Measurements from ENCODE around the gene SUN2. TPM values are rescaled to one million over a fixed set of nuclear protein-coding genes. Genes with fewer than 3 reads are reported as not detected.

SUN2 gene
- total RNA-seq, 2 experiments from 2014 or later = 498 to 500 TPM

DNA sequence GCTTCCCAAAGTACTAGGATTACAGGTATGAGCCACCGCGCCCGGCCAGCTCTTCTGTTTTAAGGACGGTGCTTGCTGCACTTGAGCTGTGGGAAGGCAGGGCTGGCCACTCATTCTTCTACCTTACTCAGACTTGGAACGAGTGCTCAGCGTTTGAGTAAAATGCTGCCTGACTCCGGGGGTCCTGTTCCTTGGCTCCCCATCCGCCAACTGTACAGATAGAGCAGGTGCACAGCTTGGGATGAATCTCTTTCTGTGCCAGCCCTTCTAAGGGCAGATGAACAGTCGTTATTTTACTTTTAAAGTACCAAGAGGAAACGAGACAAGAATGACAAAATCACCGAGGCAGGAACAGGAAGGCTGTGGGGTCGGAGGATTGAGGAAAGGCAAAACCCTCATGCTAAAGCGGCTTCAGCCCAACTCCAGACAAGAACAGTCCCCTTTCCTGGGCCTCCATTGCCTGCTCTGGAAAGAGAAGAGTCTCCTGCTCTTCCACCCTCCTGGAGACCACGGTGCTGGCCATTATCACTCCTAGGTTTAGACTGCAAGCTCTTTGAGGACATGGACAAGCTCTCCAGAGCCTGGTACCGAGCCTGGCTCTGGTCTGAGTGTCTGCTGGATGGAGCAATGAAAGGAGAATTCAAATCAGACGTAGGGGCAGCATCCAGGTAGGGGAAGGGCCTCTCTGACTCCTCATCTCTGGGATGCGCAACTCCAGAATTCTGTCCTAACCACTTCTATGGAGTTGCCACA lies 1.1 kb upstream of the SUN2 start:
- peaks cover 44% of the 10 kb centered on the region for H3K36me3 Mint-ChIP-seq (ENCODE audit: low read depth)
- H3K27me3 Mint-ChIP-seq = no peaks in the 10 kb centered on the region
- H3K4me1 Mint-ChIP-seq = peaks cover 44% of the 10 kb centered on the region
- CTCF ChIA-PET = interaction anchor here (0.9 to 4.5 kb wide), 3 partner anchors 9 to 86 kb away, joined by 3 to 30 read pairs (median 5); no protein-coding TSS in a partner anchor
- peak overlapping the region; percentile 95 for H3K4me3 Mint-ChIP-seq
- POLR2A ChIA-PET = interaction anchor here (1.0 to 17.0 kb wide), 13 partner anchors 9 to 766 kb away, joined by 3 to 479 read pairs (median 7); partner anchors contain the start of genes GTPBP1, JOSD1, NPTXR and TOMM22
- H3K27ac Mint-ChIP-seq = peak overlapping the region; percentile 96
- H3K9me3 Mint-ChIP-seq = no peaks in the 10 kb centered on the region
- no peak for DNase-seq

DNA sequence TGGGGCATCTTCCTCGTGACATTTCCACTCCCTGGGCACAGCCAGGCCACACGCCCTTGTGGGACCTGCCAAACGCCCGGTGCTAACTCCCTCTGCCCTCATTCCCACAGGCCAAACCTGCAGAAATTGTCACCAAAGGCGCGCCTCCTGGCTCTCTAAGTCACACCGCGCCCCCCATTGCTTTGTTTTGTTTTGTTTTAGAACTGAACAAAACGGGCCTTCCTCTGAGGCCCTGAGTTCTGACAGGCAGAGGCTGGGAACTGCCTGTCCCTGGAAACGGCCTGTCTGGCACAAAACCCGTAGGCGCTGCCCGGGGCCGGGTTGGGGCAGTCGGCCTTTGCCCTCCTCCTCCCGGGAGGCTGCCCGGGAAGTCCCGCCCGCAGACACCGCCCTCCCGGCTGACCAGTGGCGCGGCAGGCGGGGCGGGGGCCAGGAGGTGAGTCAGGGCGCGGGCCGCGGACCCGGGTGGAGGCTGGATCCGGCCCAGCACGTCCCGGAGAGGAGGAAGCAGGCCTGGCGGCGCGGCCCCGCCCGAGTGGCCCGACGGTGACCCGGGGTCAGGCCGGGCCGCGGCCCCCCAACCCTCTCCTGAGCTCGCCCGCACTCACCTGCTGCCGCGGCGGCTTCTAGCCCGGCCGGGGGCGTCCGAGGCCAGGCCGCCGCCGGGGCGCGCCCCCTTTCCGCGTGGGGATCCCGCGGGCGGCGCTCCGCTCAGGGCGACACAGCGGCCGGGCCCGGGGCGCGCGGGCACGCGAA lies 465 bp downstream of the SUN2 start:
- H3K36me3 Mint-ChIP-seq (ENCODE audit: low read depth) = peaks cover 59% of the 10 kb centered on the region

DNA sequence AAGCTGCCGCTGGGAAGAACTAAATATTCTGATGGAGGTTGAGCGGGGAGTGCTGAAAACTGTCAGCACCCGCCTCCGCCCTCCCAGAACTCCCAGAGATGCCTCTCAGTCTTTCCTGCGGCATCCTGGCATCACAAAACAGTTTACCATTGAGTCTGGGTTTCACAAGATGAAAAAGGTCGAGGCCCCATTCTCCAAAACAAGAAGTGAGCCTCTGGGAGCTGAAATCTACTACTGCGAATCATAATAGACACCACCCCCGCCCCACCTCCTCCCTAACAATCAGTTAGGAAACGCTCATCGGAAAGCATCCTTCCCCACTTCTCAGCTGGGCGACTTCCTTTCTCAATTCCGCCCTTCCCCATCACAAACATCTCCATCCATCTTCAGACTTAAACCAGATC lies 1.0 kb downstream of the SUN2 start:
- Mint-ChIP-seq H3K36me3 (ENCODE audit: low read depth) (peaks cover 65% of the 10 kb centered on the region), H3K9me3 (no peaks in the 10 kb centered on the region), H3K27ac (peak overlapping the region; percentile 100), H3K27me3 (no peaks in the 10 kb centered on the region), H3K4me3 (peak overlapping the region; percentile 91), H3K4me1 (peaks cover 64% of the 10 kb centered on the region)
- DNase-seq = no peak
- ChIA-PET CTCF (interaction anchor here (1.0 to 1.3 kb wide), 3 partner anchors 14 to 98 kb away, joined by 3 to 4 read pairs (median 3); no protein-coding TSS in a partner anchor), POLR2A (interaction anchor here (0.9 to 17.0 kb wide), 6 partner anchors 18 to 564 kb away, joined by 3 to 479 read pairs (median 12); partner anchors contain the start of genes CBX6, GTPBP1, JOSD1 and NPTXR)

More for the DNA sequence above, 465 bp downstream of the SUN2 start:
- ChIA-PET POLR2A (interaction anchor here (0.9 to 17.0 kb wide), 10 partner anchors 9 to 563 kb away, joined by 3 to 479 read pairs (median 7); partner anchors contain the start of genes CBX6, GTPBP1, JOSD1 and NPTXR), CTCF (interaction anchor here (1.3 kb wide), 1 partner anchor 14 kb away, joined by 3 read pairs; no protein-coding TSS in a partner anchor)
- Mint-ChIP-seq H3K27me3 (no peaks in the 10 kb centered on the region), H3K4me1 (peaks cover 58% of the 10 kb centered on the region), H3K9me3 (no peaks in the 10 kb centered on the region), H3K27ac (peak overlapping the region; percentile 100), H3K4me3 (peak overlapping the region; percentile 95)
- peak; percentile 73 for DNase-seq

DNA sequence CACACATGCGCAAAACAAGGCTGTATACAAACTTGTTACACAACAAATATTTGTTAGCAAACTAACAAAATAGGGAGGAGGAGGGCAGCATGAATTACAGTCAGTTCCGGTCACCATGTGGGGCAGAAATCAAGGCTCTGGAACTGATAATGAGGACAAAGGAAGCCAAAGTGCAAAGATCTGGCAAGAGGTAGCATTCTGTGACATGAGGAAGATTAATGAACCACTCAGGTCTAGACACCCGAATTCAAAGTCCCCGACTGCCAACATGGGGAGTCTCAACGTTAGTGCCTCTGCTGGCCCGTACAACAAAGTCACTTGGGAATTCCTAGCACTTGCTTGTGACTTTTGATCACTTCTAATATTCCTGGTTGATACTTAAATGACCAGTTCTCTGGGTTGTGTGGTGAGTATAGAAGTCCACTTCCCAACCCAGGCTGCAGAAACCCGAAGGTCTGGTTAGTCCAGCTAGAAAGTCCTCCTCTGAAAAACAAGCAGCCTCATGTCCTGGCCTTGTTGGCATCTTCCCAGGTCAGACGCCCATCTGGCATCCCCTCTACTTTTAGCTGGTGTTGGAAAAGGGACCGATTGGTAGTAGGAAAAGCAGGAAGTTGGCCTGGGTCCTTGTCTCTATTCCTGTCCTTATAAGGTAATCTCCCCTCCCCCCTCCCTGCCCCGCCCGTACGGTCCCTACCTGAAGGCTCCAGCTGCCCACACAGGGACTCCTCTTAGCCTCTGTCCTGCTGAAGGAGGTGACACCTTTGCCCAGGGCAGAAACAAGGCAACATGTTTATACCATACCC lies 1.6 kb downstream of the SUN2 start:
- POLR2A ChIA-PET = interaction anchor here (0.9 to 17.0 kb wide), 6 partner anchors 18 to 565 kb away, joined by 3 to 479 read pairs (median 12); partner anchors contain the start of genes CBX6, GTPBP1, JOSD1 and NPTXR
- H3K36me3 Mint-ChIP-seq (ENCODE audit: low read depth) = peaks cover 71% of the 10 kb centered on the region
- CTCF ChIA-PET = interaction anchor here (1.0 to 2.3 kb wide), 4 partner anchors 15 to 97 kb away, joined by 3 to 6 read pairs (median 4); no protein-coding TSS in a partner anchor

DNA sequence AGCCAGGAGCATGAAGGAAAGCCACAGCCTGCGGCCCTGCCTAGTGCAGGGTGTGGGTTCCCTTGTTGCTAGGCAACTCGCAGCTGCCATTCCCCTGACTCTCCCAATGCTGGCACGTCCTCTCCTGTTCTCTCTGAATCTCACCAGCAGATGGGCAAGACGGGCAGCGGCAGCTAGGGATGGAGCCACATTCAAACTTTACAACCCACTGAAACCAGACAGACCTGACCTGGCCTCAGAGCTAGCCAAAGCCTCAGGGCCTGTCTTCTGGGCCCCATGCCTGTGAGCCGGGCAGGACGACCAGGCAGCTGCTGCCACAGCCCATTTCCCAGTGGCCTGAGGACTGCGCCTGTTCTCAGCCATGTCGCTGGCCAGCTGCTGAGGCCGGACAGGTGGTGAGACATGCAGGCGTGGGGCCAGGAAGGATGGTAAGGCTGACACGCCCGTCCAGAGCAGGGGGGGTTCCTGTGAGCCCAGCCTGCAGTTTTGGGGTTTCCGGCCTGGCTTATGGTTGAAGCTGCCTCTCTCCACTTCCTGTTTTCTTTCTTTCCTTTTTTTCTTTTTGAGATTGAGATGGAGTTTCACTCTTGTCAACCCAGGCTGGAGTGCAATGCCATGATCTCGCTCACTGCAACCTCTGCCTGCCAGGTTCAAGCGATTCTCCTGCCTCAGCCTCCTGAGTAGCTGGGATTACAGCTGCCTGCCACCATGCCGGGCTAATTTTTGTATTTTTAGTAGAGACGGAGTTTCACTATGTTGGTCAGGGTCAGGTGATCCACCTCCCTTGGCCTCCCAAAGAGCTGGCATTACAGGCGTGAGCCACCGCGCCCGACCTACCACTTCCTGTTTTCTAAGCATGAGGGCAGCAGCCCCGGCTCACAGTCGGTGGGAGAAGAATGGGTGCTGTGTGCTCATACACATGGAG lies 4.1 kb downstream of the SUN2 start:
- POLR2A ChIA-PET = interaction anchor here (0.9 to 17.0 kb wide), 17 partner anchors 9 to 768 kb away, joined by 3 to 479 read pairs (median 4); partner anchors contain the start of genes ATF4, CBX6, GTPBP1 and JOSD1
- Mint-ChIP-seq H3K4me1 (peaks cover 55% of the 10 kb centered on the region), H3K36me3 (ENCODE audit: low read depth) (peaks cover 81% of the 10 kb centered on the region), H3K4me3 (peak overlapping the region; percentile 91), H3K9me3 (no peaks in the 10 kb centered on the region), H3K27ac (peak overlapping the region; percentile 100), H3K27me3 (no peaks in the 10 kb centered on the region)
- CTCF ChIA-PET = interaction anchor here (1.1 to 2.3 kb wide), 8 partner anchors 14 to 70 kb away, joined by 3 to 8 read pairs (median 6); partner anchors contain the start of genes GTPBP1 and TOMM22
- DNase-seq = peak; percentile 89

More for the DNA sequence above, 1.6 kb downstream of the SUN2 start:
- H3K27ac Mint-ChIP-seq = peak overlapping the region; percentile 100
- peak; percentile 53 for DNase-seq
- H3K27me3 Mint-ChIP-seq = no peaks in the 10 kb centered on the region
- peaks cover 66% of the 10 kb centered on the region for H3K4me1 Mint-ChIP-seq
- no peaks in the 10 kb centered on the region for H3K9me3 Mint-ChIP-seq
- peak overlapping the region; percentile 91 for H3K4me3 Mint-ChIP-seq

DNA sequence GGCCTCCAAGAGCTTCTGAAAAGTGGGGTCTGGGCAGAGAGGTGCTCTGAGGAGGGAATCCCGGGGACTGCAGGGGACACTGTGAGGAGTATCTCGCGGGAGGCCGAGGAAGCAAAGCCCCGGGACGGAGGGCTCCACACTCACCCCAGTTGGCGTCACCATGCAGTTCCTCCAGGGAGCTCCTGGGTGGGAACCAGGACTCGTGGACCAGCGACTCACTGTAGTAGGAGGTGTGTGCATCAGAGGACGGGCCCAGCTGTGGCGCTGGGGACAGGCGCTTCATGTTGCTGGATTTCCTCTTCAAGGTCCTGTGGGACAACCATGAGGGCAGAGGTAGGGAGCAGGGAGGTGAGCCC lies 4.8 kb downstream of the SUN2 start:
- no peaks in the 10 kb centered on the region for H3K9me3 Mint-ChIP-seq
- ChIA-PET CTCF (interaction anchor here (1.3 to 2.0 kb wide), 3 partner anchors 15 to 26 kb away, joined by 5 to 8 read pairs (median 7); no protein-coding TSS in a partner anchor), POLR2A (interaction anchor here (0.9 to 17.0 kb wide), 8 partner anchors 10 to 569 kb away, joined by 3 to 479 read pairs (median 12); partner anchors contain the start of genes GTPBP1 and JOSD1)
- DNase-seq = no peak
- no peaks in the 10 kb centered on the region for H3K27me3 Mint-ChIP-seq
- peaks cover 55% of the 10 kb centered on the region for H3K4me1 Mint-ChIP-seq
- H3K4me3 Mint-ChIP-seq = peak overlapping the region; percentile 91
- H3K27ac Mint-ChIP-seq = peak overlapping the region; percentile 100
- peaks cover 84% of the 10 kb centered on the region for H3K36me3 Mint-ChIP-seq (ENCODE audit: low read depth)

DNA sequence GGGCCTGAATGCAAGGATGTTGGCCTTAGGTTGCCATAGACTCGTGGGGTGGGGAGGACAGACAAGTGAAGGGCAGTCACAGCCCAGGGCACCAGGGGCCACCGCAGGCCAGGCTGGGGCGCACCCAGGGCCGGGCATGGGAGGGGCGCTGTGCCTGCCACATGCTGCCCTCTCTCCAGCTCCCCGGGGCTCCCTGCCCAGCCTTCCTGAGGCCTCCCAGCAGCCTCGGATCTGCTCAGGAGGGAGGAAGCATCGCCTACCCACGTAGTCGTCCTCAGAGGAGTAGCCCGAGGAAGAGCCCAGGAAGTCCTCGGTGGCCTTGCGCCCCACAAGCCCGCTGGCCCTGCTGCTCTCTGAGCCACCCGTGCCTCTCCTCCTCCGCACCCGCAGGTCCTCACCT lies 5.2 kb downstream of the SUN2 start:
- ChIA-PET POLR2A (interaction anchor here (1.7 to 17.0 kb wide), 4 partner anchors 11 to 44 kb away, joined by 6 to 479 read pairs (median 32); partner anchors contain the start of gene GTPBP1), CTCF (interaction anchor here (1.6 to 1.8 kb wide), 2 partner anchors 17 to 26 kb away, joined by 4 to 7 read pairs; no protein-coding TSS in a partner anchor)
- no peaks in the 10 kb centered on the region for H3K27me3 Mint-ChIP-seq
- peak overlapping the region; percentile 91 for H3K4me3 Mint-ChIP-seq
- H3K4me1 Mint-ChIP-seq = peaks cover 57% of the 10 kb centered on the region
- H3K9me3 Mint-ChIP-seq = no peaks in the 10 kb centered on the region
- H3K27ac Mint-ChIP-seq = peak overlapping the region; percentile 100
- H3K36me3 Mint-ChIP-seq (ENCODE audit: low read depth) = peaks cover 88% of the 10 kb centered on the region
- no peak for DNase-seq

DNA sequence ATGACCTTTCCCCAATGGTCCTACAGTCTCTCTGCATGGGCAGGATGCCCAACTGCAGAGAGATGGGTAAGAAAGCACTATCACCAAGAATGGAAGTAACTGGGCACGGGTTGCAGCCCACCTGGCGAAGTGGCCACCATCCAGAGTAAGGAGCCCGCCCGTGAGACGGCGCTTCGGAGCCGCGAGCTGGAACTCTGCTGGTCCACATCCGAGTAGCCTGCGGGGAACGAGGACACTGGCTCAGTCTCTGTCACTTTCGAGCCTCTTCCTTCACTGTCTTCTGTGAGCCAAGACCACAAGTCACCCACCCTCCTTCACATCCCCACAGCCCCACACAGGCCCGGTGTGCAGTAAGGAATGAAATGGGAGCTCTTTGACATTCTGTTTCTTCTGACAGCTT lies 5.7 kb downstream of the SUN2 start:
- Mint-ChIP-seq H3K27ac (peak overlapping the region; percentile 77), H3K9me3 (no peaks in the 10 kb centered on the region), H3K36me3 (ENCODE audit: low read depth) (peaks cover 92% of the 10 kb centered on the region), H3K27me3 (no peaks in the 10 kb centered on the region), H3K4me3 (peak overlapping the region; percentile 43), H3K4me1 (peaks cover 61% of the 10 kb centered on the region)
- POLR2A ChIA-PET = interaction anchor here (1.7 to 17.0 kb wide), 4 partner anchors 11 to 43 kb away, joined by 6 to 479 read pairs (median 32); partner anchors contain the start of gene GTPBP1
- CTCF ChIA-PET = interaction anchor here (1.6 kb wide), 1 partner anchor 25 kb away, joined by 4 read pairs; no protein-coding TSS in a partner anchor
- DNase-seq = no peak

DNA sequence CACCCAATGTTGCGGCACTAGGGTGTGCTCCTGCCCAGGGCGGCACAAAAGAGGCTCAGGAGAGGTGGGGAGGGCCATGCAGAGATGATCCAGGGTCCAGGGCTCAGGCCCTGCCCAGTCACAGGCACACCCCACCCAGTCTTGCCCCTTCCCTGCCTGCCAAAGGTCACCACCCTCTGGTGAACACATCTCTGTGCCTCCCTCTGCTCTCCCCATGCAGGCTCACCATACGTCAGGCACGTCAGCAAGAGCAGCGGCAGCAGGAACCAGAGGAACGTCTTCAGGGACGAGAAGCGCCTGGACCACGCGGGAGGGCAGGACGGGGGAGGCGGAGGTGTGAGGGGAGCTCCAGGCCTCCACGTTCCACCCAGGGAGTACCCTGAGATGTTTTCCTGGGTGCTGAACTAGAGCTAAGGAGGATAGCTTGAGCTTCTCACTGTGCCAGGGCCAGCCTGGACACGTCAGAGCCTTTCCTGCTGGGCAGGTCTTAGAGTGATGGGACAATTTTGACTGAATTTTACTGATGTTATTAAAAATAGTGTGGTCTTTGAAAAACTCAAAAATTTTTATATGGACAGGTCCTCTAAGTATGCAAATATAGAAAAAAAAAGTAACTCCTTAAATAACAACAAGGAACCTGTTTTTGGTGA lies 7.2 kb downstream of the SUN2 start:
- no peak for DNase-seq
- no peak overlapping the region for H3K4me3 Mint-ChIP-seq
- ChIA-PET CTCF (interaction anchor here (1.4 to 2.7 kb wide), 2 partner anchors 18 to 24 kb away, joined by 5 to 16 read pairs; no protein-coding TSS in a partner anchor), POLR2A (interaction anchor here (2.3 to 17.0 kb wide), 2 partner anchors 12 to 42 kb away, joined by 6 to 479 read pairs; no protein-coding TSS in a partner anchor)
- H3K36me3 Mint-ChIP-seq (ENCODE audit: low read depth) = peaks cover 92% of the 10 kb centered on the region
- H3K9me3 Mint-ChIP-seq = no peaks in the 10 kb centered on the region
- H3K27me3 Mint-ChIP-seq = no peaks in the 10 kb centered on the region
- peaks cover 62% of the 10 kb centered on the region for H3K4me1 Mint-ChIP-seq
- peak overlapping the region; percentile 77 for H3K27ac Mint-ChIP-seq

DNA sequence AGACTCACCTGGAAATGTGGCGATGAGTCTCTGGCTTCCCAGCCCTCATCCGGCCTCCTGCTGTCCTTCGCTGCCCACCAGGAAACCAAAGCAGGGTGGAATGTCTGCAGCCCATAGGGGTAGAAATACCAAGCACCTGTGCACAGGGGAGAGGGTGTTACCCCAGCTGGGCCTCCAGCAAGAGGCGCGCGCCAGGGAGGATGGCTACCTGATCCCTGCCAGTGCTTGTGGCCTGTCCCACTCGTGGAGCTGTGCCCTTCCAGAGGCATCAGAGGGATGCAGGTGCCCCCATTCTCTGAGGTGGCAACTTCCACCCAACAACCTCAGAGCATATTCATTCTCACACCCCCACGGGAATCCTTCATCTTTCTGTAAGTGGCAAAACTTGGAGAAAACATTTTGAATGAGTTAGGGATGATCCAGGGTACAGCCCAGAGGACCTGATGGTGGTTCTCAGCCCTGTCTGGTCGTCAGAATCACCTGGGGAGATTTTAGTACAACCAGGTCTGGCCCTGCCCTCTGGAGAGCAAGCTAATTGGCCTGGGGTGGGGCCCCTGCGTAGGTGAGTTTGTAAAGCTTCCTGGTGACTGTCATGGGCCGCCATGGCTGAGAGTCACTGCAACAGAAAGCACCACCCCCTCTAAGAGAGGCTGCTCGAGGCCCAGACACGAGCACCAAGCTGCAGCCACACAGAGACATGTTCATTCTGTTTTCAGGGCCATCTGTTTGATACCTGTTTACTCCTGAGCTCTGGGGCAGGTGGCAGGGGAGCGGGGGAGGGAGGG lies 9.9 kb downstream of the SUN2 start:
- Mint-ChIP-seq H3K9me3 (no peaks in the 10 kb centered on the region), H3K4me1 (peaks cover 48% of the 10 kb centered on the region), H3K36me3 (ENCODE audit: low read depth) (peaks cover 93% of the 10 kb centered on the region), H3K27ac (no peak overlapping the region), H3K27me3 (no peaks in the 10 kb centered on the region), H3K4me3 (no peak overlapping the region)
- POLR2A ChIA-PET = interaction anchor here (1.3 to 17.0 kb wide), 4 partner anchors 10 to 46 kb away, joined by 4 to 479 read pairs (median 8); partner anchors contain the start of genes JOSD1 and SUN2
- DNase-seq = no peak
- CTCF ChIA-PET = interaction anchor here (1.1 to 2.7 kb wide), 3 partner anchors 12 to 23 kb away, joined by 3 to 16 read pairs (median 3); no protein-coding TSS in a partner anchor
